ENCODE results near the gene PTPN23. TPM values are rescaled to one million over a fixed set of nuclear protein-coding genes. Genes with fewer than 3 reads are reported as not detected.

The PTPN23 gene
- total and polyA plus RNA-seq, 9 of the 15 experiments (the other 6 are each of a cell fraction or from before 2014, with no cell fraction given), result 0.41 to 58.7 (median 7.2) TPM

- TF ChIP-seq AFF1 (IDR thresholded peaks at IDR 0.05; ENCODE audit: low read depth in 1 of 2, partially characterized antibody in 2 of 2), result no peak
- TF ChIP-seq, protein P1, sequence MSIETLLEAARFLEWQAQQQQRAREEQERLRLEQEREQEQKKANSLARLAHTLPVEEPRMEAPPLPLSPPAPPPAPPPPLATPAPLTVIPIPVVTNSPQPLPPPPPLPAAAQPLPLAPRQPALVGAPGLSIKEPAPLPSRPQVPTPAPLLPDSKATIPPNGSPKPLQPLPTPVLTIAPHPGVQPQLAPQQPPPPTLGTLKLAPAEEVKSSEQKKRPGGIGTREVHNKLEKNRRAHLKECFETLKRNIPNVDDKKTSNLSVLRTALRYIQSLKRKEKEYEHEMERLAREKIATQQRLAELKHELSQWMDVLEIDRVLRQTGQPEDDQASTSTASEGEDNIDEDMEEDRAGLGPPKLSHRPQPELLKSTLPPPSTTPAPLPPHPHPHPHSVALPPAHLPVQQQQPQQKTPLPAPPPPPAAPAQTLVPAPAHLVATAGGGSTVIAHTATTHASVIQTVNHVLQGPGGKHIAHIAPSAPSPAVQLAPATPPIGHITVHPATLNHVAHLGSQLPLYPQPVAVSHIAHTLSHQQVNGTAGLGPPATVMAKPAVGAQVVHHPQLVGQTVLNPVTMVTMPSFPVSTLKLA (conservative IDR thresholded peaks at IDR 0.05), result 0 out of 4 replicates have a peak, but pooled peaks of 1 of the 2 experiments have one; percentile 35
- no peak for TF ChIP-seq HDAC2 (IDR thresholded peaks at IDR 0.05)
- no peak for TF ChIP-seq HNRNPUL1 (IDR thresholded peaks at IDR 0.05; ENCODE audit: low read length)
- TF ChIP-seq POLR2G (IDR thresholded peaks at IDR 0.05; ENCODE audit: low read depth, low read length), result peak; percentile 54; the same call in 1 of the 2 replicates
- no peak for TF ChIP-seq ZNF431 (CRISPR knock-in tag; IDR thresholded peaks at IDR 0.05)
- TF ChIP-seq ZNF668 (CRISPR knock-in tag; IDR thresholded peaks at IDR 0.05), result no peak
- TF ChIP-seq, protein P2, sequence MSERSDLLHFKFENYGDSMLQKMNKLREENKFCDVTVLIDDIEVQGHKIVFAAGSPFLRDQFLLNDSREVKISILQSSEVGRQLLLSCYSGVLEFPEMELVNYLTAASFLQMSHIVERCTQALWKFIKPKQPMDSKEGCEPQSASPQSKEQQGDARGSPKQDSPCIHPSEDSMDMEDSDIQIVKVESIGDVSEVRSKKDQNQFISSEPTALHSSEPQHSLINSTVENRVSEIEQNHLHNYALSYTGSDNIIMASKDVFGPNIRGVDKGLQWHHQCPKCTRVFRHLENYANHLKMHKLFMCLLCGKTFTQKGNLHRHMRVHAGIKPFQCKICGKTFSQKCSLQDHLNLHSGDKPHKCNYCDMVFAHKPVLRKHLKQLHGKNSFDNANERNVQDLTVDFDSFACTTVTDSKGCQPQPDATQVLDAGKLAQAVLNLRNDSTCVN (CRISPR knock-in tag; IDR thresholded peaks at IDR 0.05), result no peak
- no peak for TF ChIP-seq CEBPG (CRISPR knock-in tag; IDR thresholded peaks at IDR 0.05)
- no peak for TF ChIP-seq CEBPG (tag; conservative IDR thresholded peaks at IDR 0.05 in 1 of 2, IDR thresholded peaks at IDR 0.05 in 1 of 2)
- TF ChIP-seq DPF2 (IDR thresholded peaks at IDR 0.05), result no peak
Observed at GRCh38 chr3:47406762-47407149, 25.9 kb downstream of the PTPN23 start (continued).
